Right lobe of liver (tissue), 6 donors: ENCODE data around the gene SH2D5. TPM values are rescaled to one million over a fixed set of nuclear protein-coding genes. Genes with fewer than 3 reads are reported as not detected.
A peak's percentile ranks its signal among the peaks of the same experiment; 100 is the strongest.

Experiments
- ATAC-seq, 4 donors: fragments of 200-7000 bp; cut with Tn5 transposase; one replicate each; pipeline ENCODE4 v1.9.1; 2020; ENCODE audit warnings: mild to moderate bottlenecking in 4 of 4, moderate library complexity in 4 of 4
- DNase-seq, 3 donors: peaks; one replicate each; pipeline ENCODE4 v3.0.0-alpha.2; 2020
- H3K27ac ChIP-seq, 3 donors: fragments of 200-600 bp; one replicate each; pipeline ENCODE4 v1.8.0; 2022
- H3K27me3 ChIP-seq, 2 donors: fragments of 200-600 bp; one replicate each; pipeline ENCODE4 v1.8.0; 2022
- H3K36me3 ChIP-seq, 4 donors: fragments of 200-600 bp; sonication (generic) in 1 of 4; one replicate each; pipeline versions ENCODE4 v1.5.1 to v1.8.0; 2017 to 2022; ENCODE audit warnings: control low read depth in 1 of 4
- H3K4me1 ChIP-seq, 4 donors: fragments of 200-600 bp; sonication (generic) in 1 of 4; one replicate each; pipeline versions ENCODE4 v1.5.1 to v1.8.0; 2017 to 2022; ENCODE audit warnings: control low read depth in 1 of 4
- H3K4me3 ChIP-seq, 3 donors: fragments of 200-600 bp; one replicate each; pipeline ENCODE4 v1.8.0; 2022
- H3K9me3 ChIP-seq, 4 donors: fragments of 200-600 bp; sonication (generic) in 1 of 4; one replicate each; pipeline versions ENCODE4 v1.5.1 to v1.8.0; 2017 to 2022; ENCODE audit warnings: control low read depth in 1 of 4
- POLR2A ChIP-seq: fragments of 450-650 bp; IDR thresholded peaks from one replicate; pipeline ENCODE4 v1.6.1; 2017; ENCODE audit warnings: antibody characterized with exemption, mild to moderate bottlenecking
- WGBS: methylation state at CpG from one replicate; pipeline ENCODE4 v1.1.6; 2018; ENCODE audit warnings: low coverage, low lambda C conversion rate; ENCODE audit not compliant: insufficient coverage; ENCODE audit errors: missing lambda C conversion rate; 5-methylcytosine and 5-hydroxymethylcytosine counted together
- intact Hi-C, 2 donors: fragments of 100-400 bp; cut with DNase I; formaldehyde crosslinking; loops; one replicate each; pipeline versions ENCODE4 v1.11.2 to v1.14.1; 2022
- total RNA-seq, 6 experiments: library from RNA; depleted of rRNA in 2 of 6; stranded (reverse); fragments of >200 nt in 2 of 6; fragmentation: NEBNext Ultra II Directional in 3 of 6; extraction: Animal tissue kit (Norgen Biotek cat#: 25700) in 3 of 6; gene quantifications; one replicate each; pipeline versions ENCODE4 v1.1.0 to v1.2.4, GENCODE V29; 2016 to 2023
- TF ChIP-seq, protein P1 (sequence below), 4 donors: fragments of 200-600 bp in 3 of 4; fragments of 450-650 bp in 1 of 4; IDR thresholded peaks; one replicate each; pipeline versions ENCODE4 v1.5.1 to v1.8.0; 2016 to 2022; ENCODE audit warnings: antibody characterized with exemption in 4 of 4, mild to moderate bottlenecking in 2 of 4
- donor health status: DM: no; HTN: yes; CAD: no.
- donor health status: DM: no; HTN: no; CAD: no.
- donor health status: DM: no; HTN: no; CAD: no.
- donor health status: DM: no; HTN: yes; CAD: no.
- donor health status: DM: no; HTN: yes; CAD: no.

The SH2D5 gene
- total RNA-seq, 6 experiments from 2014 or later = 0.80 to 1.8 (median 1.4) TPM; not detected in 3

DNA sequence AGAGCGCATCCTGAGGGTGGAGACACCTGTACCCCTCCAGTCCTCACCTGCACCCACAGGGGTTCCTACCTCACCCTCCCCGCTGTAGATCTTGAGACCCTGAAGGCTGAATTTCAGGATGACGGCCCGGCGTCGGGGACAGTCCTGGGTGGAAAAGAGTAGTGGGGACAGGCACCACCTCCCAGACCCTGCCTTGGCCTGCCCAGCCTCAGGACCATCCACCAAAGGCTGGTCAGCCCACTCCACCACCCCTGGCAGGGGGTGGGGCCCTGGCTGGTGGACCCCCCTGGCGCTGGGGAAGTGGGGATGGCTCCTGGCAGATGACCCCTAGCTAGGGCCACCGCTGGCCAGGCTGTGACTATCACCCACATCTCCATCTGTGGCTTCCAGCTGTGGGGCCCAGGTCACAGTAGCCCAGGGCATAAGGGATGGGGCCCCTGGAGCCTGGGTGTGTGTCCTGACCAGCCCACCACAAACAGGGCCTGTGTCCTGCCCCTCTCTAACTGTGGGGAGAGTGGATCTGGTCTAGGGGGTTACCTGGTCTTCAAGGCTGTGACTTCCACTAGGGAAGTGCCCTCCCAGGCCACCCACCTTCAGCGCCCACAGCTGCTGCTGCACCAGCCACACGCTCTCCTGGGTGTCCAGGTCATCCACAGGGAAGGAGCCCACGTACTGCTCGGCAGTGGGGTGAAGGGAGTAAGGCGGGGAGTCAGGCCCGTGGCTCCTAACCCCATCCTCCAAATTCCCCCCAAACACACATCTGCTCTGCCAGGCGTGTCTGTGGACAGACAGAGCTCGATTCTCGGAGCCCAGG is 5.4 kb downstream of the SH2D5 start:
- DNase-seq (peak in 2 of 3 donors; percentile 40 to 41), ATAC-seq (no peak)
- Histone ChIP-seq H3K9me3 (no peaks in the 10 kb centered on the region), H3K36me3 (no peaks in the 10 kb centered on the region), H3K4me3 (no peak overlapping the region), H3K4me1 (peaks cover 0 to 2% (median under 1%) of the 10 kb centered on the region in 4 donors), H3K27me3 (no peaks in the 10 kb centered on the region), H3K27ac (no peak overlapping the region)
- WGBS = 85% methylated on average over 10 of the region's 17 CpGs
- intact Hi-C loops = no loop called here
- TF ChIP-seq POLR2A = no peak
- TF ChIP-seq, protein P1, sequence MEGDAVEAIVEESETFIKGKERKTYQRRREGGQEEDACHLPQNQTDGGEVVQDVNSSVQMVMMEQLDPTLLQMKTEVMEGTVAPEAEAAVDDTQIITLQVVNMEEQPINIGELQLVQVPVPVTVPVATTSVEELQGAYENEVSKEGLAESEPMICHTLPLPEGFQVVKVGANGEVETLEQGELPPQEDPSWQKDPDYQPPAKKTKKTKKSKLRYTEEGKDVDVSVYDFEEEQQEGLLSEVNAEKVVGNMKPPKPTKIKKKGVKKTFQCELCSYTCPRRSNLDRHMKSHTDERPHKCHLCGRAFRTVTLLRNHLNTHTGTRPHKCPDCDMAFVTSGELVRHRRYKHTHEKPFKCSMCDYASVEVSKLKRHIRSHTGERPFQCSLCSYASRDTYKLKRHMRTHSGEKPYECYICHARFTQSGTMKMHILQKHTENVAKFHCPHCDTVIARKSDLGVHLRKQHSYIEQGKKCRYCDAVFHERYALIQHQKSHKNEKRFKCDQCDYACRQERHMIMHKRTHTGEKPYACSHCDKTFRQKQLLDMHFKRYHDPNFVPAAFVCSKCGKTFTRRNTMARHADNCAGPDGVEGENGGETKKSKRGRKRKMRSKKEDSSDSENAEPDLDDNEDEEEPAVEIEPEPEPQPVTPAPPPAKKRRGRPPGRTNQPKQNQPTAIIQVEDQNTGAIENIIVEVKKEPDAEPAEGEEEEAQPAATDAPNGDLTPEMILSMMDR (IDR thresholded peaks at IDR 0.05) = no peak

DNA sequence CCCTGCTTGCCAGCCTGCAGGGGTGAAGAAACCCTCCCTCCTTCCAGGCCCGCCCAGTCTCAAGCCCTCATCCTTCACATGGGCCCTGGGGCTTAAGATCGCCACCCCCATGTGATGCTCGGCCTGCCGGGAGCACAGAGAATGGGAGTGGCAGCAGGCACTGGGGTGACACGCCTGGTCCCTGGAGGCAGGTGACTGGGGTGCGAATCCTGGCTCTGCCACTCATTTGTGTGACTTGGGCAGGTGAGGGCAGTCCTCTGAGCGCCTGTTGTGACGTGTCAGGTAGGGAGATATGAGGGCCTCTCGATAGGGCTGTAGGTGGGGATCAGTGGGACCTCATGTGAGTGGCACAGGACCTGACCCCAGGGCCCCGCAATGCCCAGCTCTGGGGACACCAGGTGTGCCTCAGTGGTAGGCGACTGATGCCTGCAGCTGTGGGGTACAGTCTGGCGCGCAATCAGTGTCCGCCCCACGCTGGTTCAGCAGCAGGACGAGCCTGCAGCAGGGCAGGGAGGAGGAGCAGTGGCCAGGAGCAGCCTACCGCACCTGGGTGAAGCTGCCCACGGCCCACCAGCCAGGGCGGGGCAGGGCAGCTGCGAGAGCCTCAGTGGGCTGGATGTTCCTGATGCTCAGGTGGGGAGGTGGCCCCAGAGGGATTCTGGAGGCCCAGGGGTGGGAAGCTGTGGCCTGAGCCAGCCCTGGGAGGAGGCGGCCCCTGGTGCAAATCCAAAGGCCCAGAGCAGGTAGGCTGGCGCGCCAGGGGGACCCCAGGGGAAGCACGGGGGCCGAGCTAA is 6.2 kb downstream of the SH2D5 start:
- intact Hi-C loops = no loop called here
- Histone ChIP-seq H3K36me3 (no peaks in the 10 kb centered on the region), H3K27ac (no peak overlapping the region), H3K9me3 (no peaks in the 10 kb centered on the region), H3K4me1 (no peaks in the 10 kb centered on the region), H3K4me3 (no peak overlapping the region), H3K27me3 (no peaks in the 10 kb centered on the region)
- WGBS = 97% methylated on average over 6 of the region's 25 CpGs
- DNase-seq = peak in 2 of 3 donors; percentile 40 to 48
- no peak for TF ChIP-seq POLR2A
- TF ChIP-seq, protein P1 (IDR thresholded peaks at IDR 0.05) = no peak
- no peak for ATAC-seq

DNA sequence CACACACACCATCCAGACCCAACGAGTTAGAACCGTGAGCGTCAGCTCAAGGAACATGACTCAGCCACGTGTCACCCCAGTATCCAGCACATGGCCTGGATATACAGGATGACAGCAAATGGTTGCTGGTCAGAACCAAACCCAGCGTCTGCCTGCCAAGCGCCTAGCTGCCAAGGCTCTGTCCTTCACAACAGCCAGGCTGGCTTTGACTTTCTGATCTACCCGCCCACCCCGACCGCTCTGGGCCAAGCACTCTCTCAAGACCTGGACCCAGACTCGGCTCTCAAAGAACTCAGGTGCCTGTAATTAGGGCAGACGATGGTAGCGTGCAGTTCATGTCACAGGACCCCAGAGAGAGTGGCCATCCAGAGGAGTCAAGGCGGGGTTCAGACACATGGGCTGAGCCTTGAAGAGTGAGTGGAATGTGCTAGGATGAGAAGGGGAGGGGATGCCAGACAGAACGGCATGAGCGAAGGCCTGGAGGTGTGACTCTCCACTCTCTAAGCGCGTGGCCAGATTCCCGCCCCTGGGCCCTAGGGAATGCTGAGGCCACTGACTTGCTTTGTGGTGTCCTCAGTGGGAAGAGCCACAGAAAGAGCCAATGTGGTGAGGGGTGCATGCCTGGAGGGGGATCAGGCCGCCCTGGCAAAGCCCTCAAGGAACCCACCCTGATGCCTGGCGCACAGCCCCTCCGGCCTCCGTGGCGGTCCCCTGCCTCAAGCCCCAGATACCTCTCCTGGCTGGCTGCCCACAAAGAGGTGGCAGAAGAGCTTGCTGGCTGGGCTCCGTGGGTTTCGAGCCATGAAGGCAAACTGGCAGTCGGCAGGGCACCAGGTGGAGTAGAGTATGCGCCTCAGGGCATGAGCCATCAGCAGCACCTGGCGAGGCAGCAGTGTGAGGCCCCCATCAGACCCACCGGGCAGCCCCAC is 7.0 kb downstream of the SH2D5 start:
- no peak overlapping the region for H3K4me3 ChIP-seq
- H3K27ac ChIP-seq = no peak overlapping the region
- intact Hi-C loops = no loop called here
- DNase-seq (peak; percentile 5 to 46 (median 45)), ATAC-seq (no peak)
- 67% methylated on average over 5 of the region's 29 CpGs for WGBS
- no peaks in the 10 kb centered on the region for H3K9me3 ChIP-seq
- no peaks in the 10 kb centered on the region for H3K36me3 ChIP-seq
- H3K27me3 ChIP-seq = no peaks in the 10 kb centered on the region
- no peaks in the 10 kb centered on the region for H3K4me1 ChIP-seq
- TF ChIP-seq, protein P1 (IDR thresholded peaks at IDR 0.05) = no peak
- TF ChIP-seq POLR2A = no peak
